Tibial artery (tissue), 4 donors: ENCODE results near the gene TP53I13.
A peak's percentile ranks its signal among the peaks of the same experiment; 100 is the strongest.

ENCODE experiments used
- DNase-seq, 2 donors: peaks; one replicate each; pipeline ENCODE4 v3.0.0-alpha.2; 2019
- H3K27ac ChIP-seq, 2 donors: fragments of 200-600 bp; sonication (generic) in 1 of 2; 1 replicate in 1 of 2; 2 replicates in 1 of 2; pipeline ENCODE4 v1.5.1; 2018 to 2019; ENCODE audit warnings: mild to moderate bottlenecking in 1 of 2
- H3K27me3 ChIP-seq, 2 donors: fragments of 200-600 bp; sonication (generic) in 1 of 2; one replicate each; pipeline versions ENCODE4 v1.5.1 to v1.6.0; 2016 to 2019
- H3K36me3 ChIP-seq, 3 donors: fragments of 200-600 bp; sonication (generic) in 2 of 3; one replicate each; pipeline ENCODE4 v1.5.1; 2016 to 2019; ENCODE audit warnings: mild to moderate bottlenecking in 2 of 3
- H3K4me1 ChIP-seq, 4 donors: fragments of 200-600 bp; sonication (generic) in 2 of 4; 1 replicate in 3 of 4; 2 replicates in 1 of 4; pipeline ENCODE4 v1.5.1; 2016 to 2019
- H3K4me3 ChIP-seq, 2 donors: fragments of 200-600 bp; sonication (generic) in 1 of 2; 1 replicate in 1 of 2; 2 replicates in 1 of 2; pipeline ENCODE4 v1.5.1; 2018 to 2019; ENCODE audit warnings: mild to moderate bottlenecking in 2 of 2
- H3K9me3 ChIP-seq, 3 donors: fragments of 200-600 bp; sonication (generic) in 1 of 3; one replicate each; pipeline ENCODE4 v1.5.1; 2016 to 2019
- CTCF ChIP-seq, 2 experiments: fragments of 200-600 bp in 1 of 2; fragments of 450-650 bp in 1 of 2; IDR thresholded peaks; one replicate each; pipeline ENCODE4 v1.5.1; 2017 to 2019; ENCODE audit warnings: antibody characterized with exemption in 2 of 2, mild to moderate bottlenecking in 1 of 2, moderate library complexity in 1 of 2
- intact Hi-C: fragments of 100-400 bp; cut with DNase I; formaldehyde crosslinking; loops from one replicate; pipeline ENCODE4 v1.15.0; 2023; ENCODE audit warnings: low total_unique reads

Gene TP53I13

GRCh38 chr17:29576214-29577000 is 7.9 kb downstream of the TP53I13 start:
- intact Hi-C loops: loop anchor here (5.0 kb wide), 2 partner anchors 36 to 206 kb away; no protein-coding TSS in a partner anchor
- H3K27ac ChIP-seq: no peak overlapping the region
- no peaks in the 10 kb centered on the region for H3K9me3 ChIP-seq
- H3K4me1 ChIP-seq: peaks cover 0 to 34% (median 18%) of the 10 kb centered on the region in 4 donors
- H3K27me3 ChIP-seq: no peaks in the 10 kb centered on the region
- no peak overlapping the region for H3K4me3 ChIP-seq
- TF ChIP-seq CTCF (IDR thresholded peaks at IDR 0.05): no peak
- DNase-seq: peak in 1 of 2 donors; percentile 64
- H3K36me3 ChIP-seq: peaks cover 24 to 80% (median 68%) of the 10 kb centered on the region in 3 donors

GRCh38 chr17:29577001-29577370 is 8.5 kb downstream of the TP53I13 start:
- Histone ChIP-seq H3K4me1 (peaks cover 0 to 28% (median 15%) of the 10 kb centered on the region in 4 donors), H3K27me3 (no peaks in the 10 kb centered on the region), H3K36me3 (peaks cover 29 to 82% (median 74%) of the 10 kb centered on the region in 3 donors), H3K9me3 (no peaks in the 10 kb centered on the region), H3K27ac (peak overlapping the region in 1 of 2 donors; percentile 40), H3K4me3 (no peak overlapping the region)
- intact Hi-C loops: loop anchor here (5.0 kb wide), 2 partner anchors 35 to 205 kb away; no protein-coding TSS in a partner anchor
- no peak for TF ChIP-seq CTCF (IDR thresholded peaks at IDR 0.05)
- peak in 1 of 2 donors; percentile 61 for DNase-seq

GRCh38 chr17:29577385-29578211 is 9.1 kb downstream of the TP53I13 start:
- H3K4me3 ChIP-seq: no peak overlapping the region
- H3K27ac ChIP-seq: peak overlapping the region in 1 of 2 donors; percentile 40

GRCh38 chr17:29578626-29579485 is 10.4 kb downstream of the TP53I13 start:
- Histone ChIP-seq H3K36me3 (peaks cover 30 to 91% (median 73%) of the 10 kb centered on the region in 3 donors), H3K27ac (no peak overlapping the region), H3K27me3 (no peaks in the 10 kb centered on the region), H3K9me3 (no peaks in the 10 kb centered on the region), H3K4me1 (peaks cover 0 to 18% (median 2%) of the 10 kb centered on the region in 4 donors), H3K4me3 (no peak overlapping the region)
- intact Hi-C loops: loop anchor here (5.0 kb wide), 2 partner anchors 33 to 203 kb away; no protein-coding TSS in a partner anchor
- no peak for TF ChIP-seq CTCF (IDR thresholded peaks at IDR 0.05)
- DNase-seq: no peak

More at GRCh38 chr17:29577385-29578211, 9.1 kb downstream of the TP53I13 start:
- DNase-seq: peak in 1 of 2 donors; percentile 71
- Histone ChIP-seq H3K4me1 (peaks cover 0 to 24% (median 9%) of the 10 kb centered on the region in 4 donors), H3K36me3 (peaks cover 30 to 87% (median 77%) of the 10 kb centered on the region in 3 donors), H3K9me3 (no peaks in the 10 kb centered on the region), H3K27me3 (no peaks in the 10 kb centered on the region)
- intact Hi-C loops: loop anchor here (5.0 kb wide), 2 partner anchors 35 to 205 kb away; no protein-coding TSS in a partner anchor
- TF ChIP-seq CTCF (IDR thresholded peaks at IDR 0.05): no peak
